ENCODE results near the gene MTFR2.
"Not testable (repeated sequence)": the region's sequence is repeated elsewhere in the genome, so short reads cannot be mapped to it uniquely, and the experiment has no call there.

Gene MTFR2

GRCh38 chr6:136232701-136233100, 17.4 kb downstream of the MTFR2 start:
- no peak for DNase-seq

- no peak for DNase-seq
Observed at GRCh38 chr6:136230219-136230853, 19.8 kb downstream of the MTFR2 start.

GRCh38 chr6:136228814-136229213, 21.3 kb downstream of the MTFR2 start:
- DNase-seq: no peak

GRCh38 chr6:136226674-136227377, 23.3 kb downstream of the MTFR2 start:
- DNase-seq: no peak

GRCh38 chr6:136226027-136226673, 24.0 kb downstream of the MTFR2 start:
- DNase-seq: peak; percentile 70

- DNase-seq: peak; percentile 46
Observed at GRCh38 chr6:136225496-136225895, 24.6 kb downstream of the MTFR2 start.

GRCh38 chr6:136224974-136225373, 25.1 kb downstream of the MTFR2 start:
- not testable (repeated sequence) for DNase-seq

GRCh38 chr6:136216503-136217401, 33.4 kb downstream of the MTFR2 start:
- no peak for DNase-seq

- no peak for DNase-seq
Observed at GRCh38 chr6:136213853-136214252, 36.3 kb downstream of the MTFR2 start.

- no peak for DNase-seq
Observed at GRCh38 chr6:136213012-136213539, 37.0 kb downstream of the MTFR2 start.

- DNase-seq: no peak
Observed at GRCh38 chr6:136212608-136213007, 37.5 kb downstream of the MTFR2 start.

GRCh38 chr6:136210398-136211165, 39.5 kb downstream of the MTFR2 start:
- no peak for DNase-seq

GRCh38 chr6:136209496-136209895, 40.6 kb downstream of the MTFR2 start:
- no peak for DNase-seq

- DNase-seq: no peak
Observed at GRCh38 chr6:136208783-136209182, 41.3 kb downstream of the MTFR2 start.

GRCh38 chr6:136201732-136202131, 48.4 kb downstream of the MTFR2 start:
- no peak for DNase-seq

- DNase-seq: no peak
Observed at GRCh38 chr6:136192902-136193301, 57.2 kb downstream of the MTFR2 start.

GRCh38 chr6:136191606-136192312, 58.4 kb downstream of the MTFR2 start:
- DNase-seq: no peak

- no peak for DNase-seq
Observed at GRCh38 chr6:136189104-136189503, 61.0 kb downstream of the MTFR2 start.

- no peak for DNase-seq
Observed at GRCh38 chr6:136188486-136188885, 61.6 kb downstream of the MTFR2 start.

- DNase-seq: no peak
Observed at GRCh38 chr6:136186363-136186762, 63.7 kb downstream of the MTFR2 start.

GRCh38 chr6:136184738-136185137, 65.4 kb downstream of the MTFR2 start:
- no peak for DNase-seq

All from activated CD4-positive, alpha-beta T cell treated with anti-CD3 and anti-CD28 coated beads for 48 hours (primary cell).